Body of pancreas (tissue), 4 donors: ENCODE results near the gene FAM131A.

Experiments used
- CTCF ChIP-seq, 7 experiments: fragments of 450-650 bp in 4 of 7; fragments of 200-600 bp in 3 of 7; sonication (generic) in 3 of 7; IDR thresholded peaks; one replicate each; pipeline ENCODE4 v1.5.1; 2016 to 2019; ENCODE audit warnings: antibody characterized with exemption in 7 of 7
- POLR2A ChIP-seq, 3 donors: fragments of 450-650 bp; IDR thresholded peaks; one replicate each; pipeline ENCODE4 v1.6.1; 2016; ENCODE audit warnings: antibody characterized with exemption in 3 of 3, mild to moderate bottlenecking in 2 of 3

GRCh38 chr3:184352149-184352785, 14.9 kb downstream of the FAM131A start:
- TF ChIP-seq CTCF (IDR thresholded peaks at IDR 0.05) (no peak), POLR2A (IDR thresholded peaks at IDR 0.05) (no peak)
